K562 (cell line): ENCODE results near the gene GABRB1. TPM values are rescaled to one million over a fixed set of nuclear protein-coding genes. Genes with fewer than 3 reads are reported as not detected.

Source experiments
- E2F3 ChIP-seq: fragments of 250-450 bp; sonication (Bioruptor Pico); IDR thresholded peaks from 2 replicates; pipeline ENCODE4 v1.4.0; 2020; ENCODE audit warnings: mild to moderate bottlenecking
- FOXA3 ChIP-seq, 2 experiments: fragments of 450-650 bp in 1 of 2; sonication (generic) in 1 of 2; formaldehyde crosslinking; IDR thresholded peaks in 1 of 2; conservative IDR thresholded peaks in 1 of 2; 2 replicates each; pipeline versions ENCODE4 v1.4.0 to v1.8.0; 2020 to 2022; ENCODE audit warnings: mild to moderate bottlenecking in 2 of 2, missing genetic modification reagents in 1 of 2
- MGA ChIP-seq: fragments of 450-650 bp; IDR thresholded peaks from 2 replicates; pipeline ENCODE4 v1.6.1; 2016; ENCODE audit warnings: mild to moderate bottlenecking, moderate library complexity
- MITF ChIP-seq: IDR thresholded peaks from 2 replicates; pipeline ENCODE4 v1.6.1; 2014; ENCODE audit warnings: antibody characterized with exemption
- VEZF1 ChIP-seq: fragments of 200-800 bp; sonication (Bioruptor generic); IDR thresholded peaks from 2 replicates; pipeline ENCODE4 v1.6.1; 2017; ENCODE audit warnings: missing genetic modification characterization, missing compliant biosample characterization
- ZKSCAN1 ChIP-seq: fragments of 150-350 bp; IDR thresholded peaks from 2 replicates; pipeline ENCODE4 v1.6.1; 2016; ENCODE audit warnings: low read depth, low read length
- polyA plus RNA-seq, 8 experiments: library from polyadenylated mRNA; depleted of rRNA in 4 of 8; stranded (reverse) in 5 of 8; unstranded in 3 of 8; fragments of >200 nt; fragmentation: Nextera tagmentation in 2 of 8; fragmentation: Illumina TruSeq in 1 of 8; extraction: Ambion mirVana in 2 of 8; extraction: Trizol in 1 of 8; gene quantifications; 2 replicates each; pipeline versions ENCODE4 v1.2.1 to v1.2.3, GENCODE V29; 2011 to 2014; ENCODE audit warnings: inconsistent platforms in 1 of 8, missing spikeins in 1 of 8
- total RNA-seq, 7 experiments: library from RNA; depleted of rRNA in 6 of 7; stranded (reverse); fragments of >200 nt in 6 of 7; fragmentation: Illumina TruSeq in 2 of 7; extraction: Trizol in 2 of 7; gene quantifications; 2 replicates each; pipeline versions ENCODE4 v1.2.1 to v1.2.3, GENCODE V29; 2011 to 2021; ENCODE audit warnings: low replicate concordance in 1 of 7

Gene GABRB1
- total and polyA plus RNA-seq, 9 of the 15 experiments (the other 6 are each of a cell fraction or from before 2014, with no cell fraction given) = not detected

GRCh38 chr4:47359891-47360290 lies 328.5 kb downstream of the GABRB1 start (continued):
- no peak for TF ChIP-seq MGA
- no peak for TF ChIP-seq FOXA3 (CRISPR knock-in tag; conservative IDR thresholded peaks at IDR 0.05 in 1 of 2, IDR thresholded peaks at IDR 0.05 in 1 of 2)
- no peak for TF ChIP-seq VEZF1
- no peak for TF ChIP-seq E2F3
- no peak for TF ChIP-seq MITF
- no peak for TF ChIP-seq ZKSCAN1
- TF ChIP-seq, all 486 proteins: peak for 0
